Pericardium fibroblast (primary cell): ENCODE measurements around the gene SLC35F2. TPM values are rescaled to one million over a fixed set of nuclear protein-coding genes. Genes with fewer than 3 reads are reported as not detected.

ENCODE experiments used
- total RNA-seq: library from RNA; depleted of rRNA; stranded (reverse); fragments of >200 nt; gene quantifications from 2 replicates; pipeline ENCODE4 v1.2.3, GENCODE V29; 2015

Gene SLC35F2, protein sequence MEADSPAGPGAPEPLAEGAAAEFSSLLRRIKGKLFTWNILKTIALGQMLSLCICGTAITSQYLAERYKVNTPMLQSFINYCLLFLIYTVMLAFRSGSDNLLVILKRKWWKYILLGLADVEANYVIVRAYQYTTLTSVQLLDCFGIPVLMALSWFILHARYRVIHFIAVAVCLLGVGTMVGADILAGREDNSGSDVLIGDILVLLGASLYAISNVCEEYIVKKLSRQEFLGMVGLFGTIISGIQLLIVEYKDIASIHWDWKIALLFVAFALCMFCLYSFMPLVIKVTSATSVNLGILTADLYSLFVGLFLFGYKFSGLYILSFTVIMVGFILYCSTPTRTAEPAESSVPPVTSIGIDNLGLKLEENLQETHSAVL
- 4.4 and 10.8 TPM in 2 replicates for total RNA-seq

DNA sequence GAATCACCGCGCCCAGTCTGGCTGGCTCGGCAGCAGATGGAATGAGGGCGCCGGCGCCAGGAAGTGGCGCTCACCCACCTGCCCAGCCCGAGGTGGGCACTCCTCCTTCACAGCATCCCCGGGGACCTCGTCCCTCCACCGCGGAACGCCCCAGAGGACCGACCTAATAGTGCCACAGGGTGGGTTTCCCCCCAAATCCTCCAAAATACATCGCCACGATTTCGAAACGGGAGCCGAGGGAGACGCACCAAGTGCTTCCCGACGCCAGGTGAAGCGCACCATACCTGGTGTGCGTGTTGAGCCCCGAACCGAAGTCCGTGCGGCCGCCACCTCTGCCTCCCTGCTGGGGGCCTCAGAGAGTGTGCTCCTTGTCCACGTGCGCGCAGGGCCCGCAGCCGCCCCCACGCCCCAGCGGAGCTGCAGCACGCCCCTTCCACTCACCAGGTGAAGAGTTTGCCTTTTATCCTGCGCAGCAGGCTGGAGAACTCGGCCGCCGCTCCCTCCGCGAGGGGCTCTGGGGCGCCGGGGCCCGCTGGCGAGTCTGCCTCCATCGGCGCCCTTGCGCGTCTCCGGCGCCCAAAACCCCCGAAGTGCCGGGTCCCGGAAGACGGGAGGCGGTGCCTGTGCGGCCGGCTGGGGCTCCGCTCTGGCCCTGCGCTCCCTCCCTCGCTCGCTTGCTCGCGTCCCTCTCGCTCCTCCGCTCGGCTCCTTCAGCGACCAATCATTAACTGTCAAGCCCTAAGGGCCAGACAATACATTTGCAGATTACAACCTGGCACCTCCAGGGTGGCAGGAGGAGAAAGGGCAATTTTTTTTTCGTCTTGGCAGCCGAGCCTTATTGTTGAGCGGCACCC lies at the start of gene SLC35F2:
Gene SLC35F2 (minus strand): TSS at position 571 of the 854 bp plus-strand sequence. CDS start 20 bp downstream, at position 551.

Other genes with a start within 250 kb of the SLC35F2 start
- gene SLN, start 146.7 kb downstream of the SLC35F2 start, total RNA-seq, result 0.17 TPM in 1 of 2 replicates, not detected in the other
- not detected in 2 replicates for gene RAB39A, start 69.7 kb upstream of the SLC35F2 start, total RNA-seq
- gene CUL5, start 150.1 kb upstream of the SLC35F2 start, total RNA-seq, result 14.3 and 28.6 TPM in 2 replicates